GM12878 (cell line): ENCODE results near the gene EML5. TPM values are rescaled to one million over a fixed set of nuclear protein-coding genes. Genes with fewer than 3 reads are reported as not detected.

ENCODE experiments used
- ATAC-seq: fragments of 200-7000 bp; cut with Tn5 transposase; 3 replicates; pipeline ENCODE4 v1.9.1; 2020; ENCODE audit warnings: mild to moderate bottlenecking, moderate library complexity
- BruUV-seq: library from RNA; stranded (reverse); fragments of 400-500 nt; replicated peaks from 2 replicates; lab custom pipeline; 2021; lab: Mats Ljungman, UMichigan
- CTCF ChIA-PET: fragments of 300-600 bp; sonication (Branson Sonifier 250); formaldehyde crosslinking; extraction: SDS; loops from one replicate; lab custom pipeline; 2021; ENCODE audit warnings: inconsistent platforms; lab: Yijun Ruan, JAX
- POLR2A ChIA-PET: fragments of 350-600 bp; formaldehyde crosslinking; extraction: SDS; loops from one replicate; lab custom pipeline; 2021; ENCODE audit warnings: inconsistent platforms; lab: Charles Lee
- RAD21 ChIA-PET: fragments of 300-600 bp; sonication (Branson Sonifier 250); formaldehyde crosslinking; loops from one replicate; lab custom pipeline; 2023; ENCODE audit warnings: antibody characterized with exemption; ENCODE audit not compliant: unreplicated experiment; lab: Charles Lee
- SMC1A ChIA-PET: fragments of 300-600 bp; sonication (Branson Sonifier 250); formaldehyde crosslinking; loops from one replicate; lab custom pipeline; 2023; ENCODE audit not compliant: unreplicated experiment, uncharacterized antibody; lab: Charles Lee
- DNase-seq: peaks from one replicate; pipeline ENCODE4 v3.0.0-alpha.2; 2011; ENCODE audit warnings: low read depth, low spot score
- FAIRE-seq: peaks from 3 replicates; lab custom pipeline; 2011; peaks lifted over from hg19 to GRCh38; lab: Jason Lieb, UNC
- H2AFZ ChIP-seq: 2 replicates; pipeline ENCODE4 v1.6.0; 2011; ENCODE audit warnings: low read depth, low read length, control low read depth; ENCODE audit not compliant: control insufficient read depth
- H3K27ac ChIP-seq: 2 replicates; pipeline ENCODE4 v1.5.1; 2011; ENCODE audit warnings: control low read depth; ENCODE audit not compliant: control insufficient read depth, insufficient read depth
- H3K27me3 ChIP-seq, 2 experiments: replicated peaks in 1 of 2; 2 replicates each; pipeline versions ENCODE4 v1.6.0 to v1.6.1; 2011; ENCODE audit warnings: low read length in 1 of 2; ENCODE audit not compliant: control insufficient read depth in 2 of 2, insufficient read depth in 2 of 2
- H3K36me3 ChIP-seq, 2 experiments: 2 replicates each; pipeline ENCODE4 v1.5.1; 2011; ENCODE audit warnings: low read length in 1 of 2; ENCODE audit not compliant: control insufficient read depth in 2 of 2, insufficient read depth in 2 of 2
- H3K4me1 ChIP-seq: 2 replicates; pipeline ENCODE4 v1.6.1; 2011; ENCODE audit warnings: mild to moderate bottlenecking, low read length, moderate library complexity, mixed read lengths; ENCODE audit not compliant: control insufficient read depth, insufficient read depth
- H3K4me2 ChIP-seq: 2 replicates; pipeline ENCODE4 v1.6.0; 2011; ENCODE audit warnings: control low read depth; ENCODE audit not compliant: control insufficient read depth, insufficient read depth
- H3K4me3 ChIP-seq: fragments of 200-600 bp; sonication (generic); 2 replicates; pipeline ENCODE4 v1.5.1; 2016
- H3K79me2 ChIP-seq: 2 replicates; pipeline ENCODE4 v1.6.0; 2011; ENCODE audit warnings: low read length; ENCODE audit not compliant: control insufficient read depth, insufficient read depth
- H3K9ac ChIP-seq: 2 replicates; pipeline ENCODE4 v1.8.0; 2011; ENCODE audit warnings: low read length, control low read depth, mixed read lengths; ENCODE audit not compliant: control insufficient read depth, insufficient read depth
- H3K9me3 ChIP-seq: replicated peaks from 3 replicates; pipeline ENCODE4 v1.5.1; 2011; ENCODE audit warnings: mild to moderate bottlenecking, low read length; ENCODE audit not compliant: control insufficient read depth, insufficient read depth
- H4K20me1 ChIP-seq: 2 replicates; pipeline ENCODE4 v1.6.0; 2011; ENCODE audit not compliant: control insufficient read depth, insufficient read depth
- CREM ChIP-seq: IDR thresholded peaks from 2 replicates; pipeline ENCODE4 v1.6.1; 2014; ENCODE audit warnings: antibody characterized with exemption, low read depth
- HDAC6 ChIP-seq: fragments of 200-600 bp; sonication (generic); IDR thresholded peaks from one replicate; pipeline ENCODE4 v1.8.0; 2017; ENCODE audit warnings: antibody characterized with exemption; ENCODE audit not compliant: unreplicated experiment
- MTA2 ChIP-seq: fragments of 450-650 bp; IDR thresholded peaks from 2 replicates; pipeline ENCODE4 v1.6.1; 2016; ENCODE audit warnings: low read depth, mild to moderate bottlenecking, moderate library complexity
- MYB ChIP-seq: fragments of 150-350 bp; IDR thresholded peaks from 2 replicates; pipeline ENCODE4 v1.6.1; 2014; ENCODE audit warnings: mild to moderate bottlenecking, low read depth, low read length, borderline replicate concordance
- RB1 ChIP-seq: fragments of 450-650 bp; formaldehyde crosslinking; IDR thresholded peaks from 2 replicates; pipeline ENCODE4 v1.6.1; 2017; ENCODE audit warnings: mild to moderate bottlenecking, borderline replicate concordance
- SMC3 ChIP-seq: IDR thresholded peaks from 2 replicates; pipeline ENCODE4 v1.6.1; 2011; ENCODE audit warnings: low read length, improper control_type of control experiment, borderline replicate concordance
- SRF ChIP-seq, 2 experiments: IDR thresholded peaks; 2 replicates each; pipeline ENCODE4 v1.6.1; 2011; ENCODE audit warnings: low read depth in 2 of 2, low read length in 2 of 2, mild to moderate bottlenecking in 1 of 2, moderate library complexity in 1 of 2
- WGBS: methylation state at CpG from one replicate; pipeline ENCODE4 v1.1.6; 2016; ENCODE audit warnings: low lambda C conversion rate; ENCODE audit not compliant: insufficient replicate concordance, insufficient coverage; ENCODE audit errors: missing lambda C conversion rate; 5-methylcytosine and 5-hydroxymethylcytosine counted together
- in situ Hi-C: fragments of 300-500 bp; cut with MboI; formaldehyde crosslinking; loops from 9 replicates; pipeline ENCODE4 v1.14.3; 2018; ENCODE audit warnings: mixed read lengths
- intact Hi-C: fragments of 100-400 bp; cut with micrococcal nuclease; formaldehyde crosslinking; loops from one replicate; pipeline ENCODE4 v1.14.2; 2022; ENCODE audit not compliant: unreplicated experiment
- polyA plus RNA-seq, 11 experiments: library from polyadenylated mRNA; depleted of rRNA in 4 of 11; unstranded in 6 of 11; stranded (reverse) in 5 of 11; fragments of >200 nt; fragmentation: Nextera tagmentation in 4 of 11; fragmentation: Illumina TruSeq in 1 of 11; extraction: Ambion mirVana in 4 of 11; extraction: Trizol in 1 of 11; gene quantifications; 1 replicate in 1 of 11; 2 replicates in 10 of 11; pipeline versions ENCODE4 v1.2.1 to v1.2.3, GENCODE V29; 2011 to 2016; ENCODE audit warnings: inconsistent platforms in 2 of 11, missing spikeins in 2 of 11, low read depth in 1 of 11
- total RNA-seq, 4 experiments: library from RNA; depleted of rRNA in 3 of 4; stranded (reverse); fragments of >200 nt in 3 of 4; fragmentation: Illumina TruSeq in 1 of 4; extraction: Trizol in 1 of 4; gene quantifications; 2 replicates each; pipeline versions ENCODE4 v1.2.1 to v1.2.3, GENCODE V29; 2013 to 2021
- TF ChIP-seq, protein P1 (sequence below): fragments of 450-650 bp; IDR thresholded peaks from 2 replicates; pipeline ENCODE4 v1.6.1; 2018; ENCODE audit warnings: mild to moderate bottlenecking, low read depth, moderate library complexity; ENCODE audit not compliant: partially characterized antibody
- TF ChIP-seq, protein P2 (sequence below): fragments of 450-650 bp; formaldehyde crosslinking; IDR thresholded peaks from 2 replicates; pipeline ENCODE4 v1.4.0; 2022; ENCODE audit warnings: mild to moderate bottlenecking, moderate library complexity
- TF ChIP-seq, protein P3 (sequence below): fragments of 450-650 bp; IDR thresholded peaks from 2 replicates; pipeline ENCODE4 v1.6.1; 2017; ENCODE audit warnings: mild to moderate bottlenecking, moderate library complexity

EML5 gene
- total and polyA plus RNA-seq, 10 of the 15 experiments (the other 5 are each of a cell fraction or from before 2014, with no cell fraction given), result 0.08 to 0.35 (median 0.22) TPM; not detected in 1

DNA sequence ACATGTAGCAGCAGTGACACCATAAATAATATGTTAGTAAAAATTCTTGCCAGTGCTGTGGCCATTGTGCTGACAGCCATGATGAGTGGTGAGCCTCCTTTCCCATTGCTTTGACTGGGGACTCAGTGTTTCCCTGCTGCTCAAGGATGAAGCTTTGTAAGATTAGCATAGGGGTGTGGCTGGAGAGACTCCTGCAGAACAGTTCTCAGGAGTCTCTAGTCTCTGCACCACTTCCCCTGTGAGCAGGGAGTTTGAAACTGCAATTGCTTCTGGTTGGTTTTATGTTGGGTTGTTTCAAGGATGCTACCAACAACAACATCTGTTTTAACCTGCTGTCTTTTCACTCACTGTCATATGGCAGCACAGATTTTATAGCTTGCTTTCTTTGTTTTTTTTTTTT is 188.5 kb downstream of the EML5 start (continued):
- TF ChIP-seq CREM (no peak), MTA2 (no peak)

DNA sequence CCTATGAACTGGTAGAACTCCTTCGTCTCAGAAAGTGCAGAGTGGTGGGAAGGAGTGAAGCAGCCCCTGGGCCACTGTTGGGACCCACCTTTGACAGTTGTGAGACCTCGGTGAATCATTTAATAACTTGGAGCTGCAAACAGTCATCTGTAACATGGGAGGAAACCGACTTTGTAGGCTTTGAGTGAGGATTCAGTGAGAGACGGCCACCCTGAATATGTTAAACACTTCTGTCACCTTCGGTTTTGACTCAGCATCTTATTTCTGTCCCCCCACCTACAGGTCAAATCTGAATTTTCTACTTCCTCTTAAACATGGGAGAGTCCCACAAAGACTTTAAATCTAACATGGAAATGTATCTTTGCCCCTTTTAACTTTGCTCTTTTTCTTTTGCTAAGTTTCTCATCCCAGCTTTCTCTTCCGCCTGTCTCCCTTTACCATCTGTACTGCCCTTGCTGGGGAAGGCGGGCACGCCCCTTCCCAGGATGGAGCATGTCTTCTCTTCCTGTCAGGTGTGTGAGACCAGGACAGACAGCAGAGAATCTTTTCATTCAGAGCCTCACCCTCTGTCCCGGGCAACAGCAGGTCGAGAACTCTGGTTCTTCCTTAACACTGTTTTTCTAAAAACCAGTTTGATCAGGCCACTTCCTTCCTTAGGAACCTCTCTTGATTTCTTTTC is 192.9 kb downstream of the EML5 start:
- peak; percentile 77 for DNase-seq
- ChIA-PET POLR2A (interaction anchor here (0.6 kb wide), 1 partner anchor 102 kb away, joined by 3 read pairs; no protein-coding TSS in a partner anchor), RAD21 (interaction anchor here (0.7 to 1.3 kb wide), 5 partner anchors 13 to 70 kb away, joined by 3 to 7 read pairs (median 3); no protein-coding TSS in a partner anchor), CTCF (interaction anchor here (1.1 to 1.2 kb wide), 2 partner anchors 37 to 68 kb away, joined by 3 to 4 read pairs; partner anchors contain the start of gene ZC3H14), SMC1A (interaction anchor here (0.6 to 2.2 kb wide), 3 partner anchors 35 to 607 kb away, joined by 3 to 7 read pairs (median 4); no protein-coding TSS in a partner anchor)
- intact Hi-C loops, result no loop called here
- no peak for FAIRE-seq
- peaks cover 8 to 11% of the 10 kb centered on the region in 2 experiments; a peak in 3 of 4 replicates for H3K36me3 ChIP-seq
- peak; percentile 94 for ATAC-seq
- no peaks in the 10 kb centered on the region for H3K79me2 ChIP-seq
- H4K20me1 ChIP-seq, result no peaks in the 10 kb centered on the region; the same call in 1 of the 2 replicates
- H3K4me2 ChIP-seq, result peak overlapping the region; percentile 95
- H3K27ac ChIP-seq, result peak overlapping the region; percentile 93
- BruUV-seq, result no TSS peak
- WGBS, result 0% methylated on average over 10 of the region's 10 CpGs
- no peaks in the 10 kb centered on the region for H3K27me3 ChIP-seq
- no peaks in the 10 kb centered on the region for H3K9me3 ChIP-seq
- in situ Hi-C loops, result no loop called here
- peaks cover 28% of the 10 kb centered on the region for H3K4me1 ChIP-seq
- peak overlapping the region; percentile 71 for H3K9ac ChIP-seq
- H2AFZ ChIP-seq, result peak overlapping the region; percentile 84
- H3K4me3 ChIP-seq, result peak overlapping the region; percentile 63
- TF ChIP-seq, protein P1, sequence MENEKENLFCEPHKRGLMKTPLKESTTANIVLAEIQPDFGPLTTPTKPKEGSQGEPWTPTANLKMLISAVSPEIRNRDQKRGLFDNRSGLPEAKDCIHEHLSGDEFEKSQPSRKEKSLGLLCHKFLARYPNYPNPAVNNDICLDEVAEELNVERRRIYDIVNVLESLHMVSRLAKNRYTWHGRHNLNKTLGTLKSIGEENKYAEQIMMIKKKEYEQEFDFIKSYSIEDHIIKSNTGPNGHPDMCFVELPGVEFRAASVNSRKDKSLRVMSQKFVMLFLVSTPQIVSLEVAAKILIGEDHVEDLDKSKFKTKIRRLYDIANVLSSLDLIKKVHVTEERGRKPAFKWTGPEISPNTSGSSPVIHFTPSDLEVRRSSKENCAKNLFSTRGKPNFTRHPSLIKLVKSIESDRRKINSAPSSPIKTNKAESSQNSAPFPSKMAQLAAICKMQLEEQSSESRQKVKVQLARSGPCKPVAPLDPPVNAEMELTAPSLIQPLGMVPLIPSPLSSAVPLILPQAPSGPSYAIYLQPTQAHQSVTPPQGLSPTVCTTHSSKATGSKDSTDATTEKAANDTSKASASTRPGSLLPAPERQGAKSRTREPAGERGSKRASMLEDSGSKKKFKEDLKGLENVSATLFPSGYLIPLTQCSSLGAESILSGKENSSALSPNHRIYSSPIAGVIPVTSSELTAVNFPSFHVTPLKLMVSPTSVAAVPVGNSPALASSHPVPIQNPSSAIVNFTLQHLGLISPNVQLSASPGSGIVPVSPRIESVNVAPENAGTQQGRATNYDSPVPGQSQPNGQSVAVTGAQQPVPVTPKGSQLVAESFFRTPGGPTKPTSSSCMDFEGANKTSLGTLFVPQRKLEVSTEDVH, result no peak
- TF ChIP-seq, protein P2, sequence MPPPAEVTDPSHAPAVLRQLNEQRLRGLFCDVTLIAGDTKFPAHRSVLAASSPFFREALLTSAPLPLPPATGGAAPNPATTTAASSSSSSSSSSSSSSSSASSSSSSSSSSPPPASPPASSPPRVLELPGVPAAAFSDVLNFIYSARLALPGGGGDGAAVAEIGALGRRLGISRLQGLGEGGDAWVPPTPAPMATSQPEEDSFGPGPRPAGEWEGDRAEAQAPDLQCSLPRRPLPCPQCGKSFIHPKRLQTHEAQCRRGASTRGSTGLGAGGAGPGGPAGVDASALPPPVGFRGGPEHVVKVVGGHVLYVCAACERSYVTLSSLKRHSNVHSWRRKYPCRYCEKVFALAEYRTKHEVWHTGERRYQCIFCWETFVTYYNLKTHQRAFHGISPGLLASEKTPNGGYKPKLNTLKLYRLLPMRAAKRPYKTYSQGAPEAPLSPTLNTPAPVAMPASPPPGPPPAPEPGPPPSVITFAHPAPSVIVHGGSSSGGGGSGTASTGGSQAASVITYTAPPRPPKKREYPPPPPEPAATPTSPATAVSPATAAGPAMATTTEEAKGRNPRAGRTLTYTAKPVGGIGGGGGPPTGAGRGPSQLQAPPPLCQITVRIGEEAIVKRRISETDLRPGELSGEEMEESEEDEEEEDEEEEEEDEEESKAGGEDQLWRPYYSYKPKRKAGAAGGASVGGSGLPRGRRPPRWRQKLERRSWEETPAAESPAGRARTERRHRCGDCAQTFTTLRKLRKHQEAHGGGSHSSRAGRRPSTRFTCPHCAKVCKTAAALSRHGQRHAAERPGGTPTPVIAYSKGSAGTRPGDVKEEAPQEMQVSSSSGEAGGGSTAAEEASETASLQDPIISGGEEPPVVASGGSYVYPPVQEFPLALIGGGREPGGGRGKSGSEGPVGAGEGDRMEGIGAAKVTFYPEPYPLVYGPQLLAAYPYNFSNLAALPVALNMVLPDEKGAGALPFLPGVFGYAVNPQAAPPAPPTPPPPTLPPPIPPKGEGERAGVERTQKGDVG (CRISPR knock-in tag), result no peak
- TF ChIP-seq HDAC6 (no peak), SMC3 (no peak), MYB (no peak), SRF (IDR thresholded peaks at IDR 0.05; ENCODE audit: low read depth in 2 of 2, low read length in 2 of 2) (peak in 1 of 2 experiments; percentile 59; a peak in 1 of 4 replicates), RB1 (no peak)
- TF ChIP-seq, protein P3, sequence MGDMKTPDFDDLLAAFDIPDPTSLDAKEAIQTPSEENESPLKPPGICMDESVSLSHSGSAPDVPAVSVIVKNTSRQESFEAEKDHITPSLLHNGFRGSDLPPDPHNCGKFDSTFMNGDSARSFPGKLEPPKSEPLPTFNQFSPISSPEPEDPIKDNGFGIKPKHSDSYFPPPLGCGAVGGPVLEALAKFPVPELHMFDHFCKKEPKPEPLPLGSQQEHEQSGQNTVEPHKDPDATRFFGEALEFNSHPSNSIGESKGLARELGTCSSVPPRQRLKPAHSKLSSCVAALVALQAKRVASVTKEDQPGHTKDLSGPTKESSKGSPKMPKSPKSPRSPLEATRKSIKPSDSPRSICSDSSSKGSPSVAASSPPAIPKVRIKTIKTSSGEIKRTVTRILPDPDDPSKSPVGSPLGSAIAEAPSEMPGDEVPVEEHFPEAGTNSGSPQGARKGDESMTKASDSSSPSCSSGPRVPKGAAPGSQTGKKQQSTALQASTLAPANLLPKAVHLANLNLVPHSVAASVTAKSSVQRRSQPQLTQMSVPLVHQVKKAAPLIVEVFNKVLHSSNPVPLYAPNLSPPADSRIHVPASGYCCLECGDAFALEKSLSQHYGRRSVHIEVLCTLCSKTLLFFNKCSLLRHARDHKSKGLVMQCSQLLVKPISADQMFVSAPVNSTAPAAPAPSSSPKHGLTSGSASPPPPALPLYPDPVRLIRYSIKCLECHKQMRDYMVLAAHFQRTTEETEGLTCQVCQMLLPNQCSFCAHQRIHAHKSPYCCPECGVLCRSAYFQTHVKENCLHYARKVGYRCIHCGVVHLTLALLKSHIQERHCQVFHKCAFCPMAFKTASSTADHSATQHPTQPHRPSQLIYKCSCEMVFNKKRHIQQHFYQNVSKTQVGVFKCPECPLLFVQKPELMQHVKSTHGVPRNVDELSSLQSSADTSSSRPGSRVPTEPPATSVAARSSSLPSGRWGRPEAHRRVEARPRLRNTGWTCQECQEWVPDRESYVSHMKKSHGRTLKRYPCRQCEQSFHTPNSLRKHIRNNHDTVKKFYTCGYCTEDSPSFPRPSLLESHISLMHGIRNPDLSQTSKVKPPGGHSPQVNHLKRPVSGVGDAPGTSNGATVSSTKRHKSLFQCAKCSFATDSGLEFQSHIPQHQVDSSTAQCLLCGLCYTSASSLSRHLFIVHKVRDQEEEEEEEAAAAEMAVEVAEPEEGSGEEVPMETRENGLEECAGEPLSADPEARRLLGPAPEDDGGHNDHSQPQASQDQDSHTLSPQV, result no peak
